B cell (primary cell): ENCODE results near the gene SLC6A12. TPM values are rescaled to one million over a fixed set of nuclear protein-coding genes. Genes with fewer than 3 reads are reported as not detected.

Source experiments
- ATAC-seq: fragments of 200-7000 bp; cut with Tn5 transposase; one replicate; pipeline ENCODE4 v1.10.0; 2021; ENCODE audit warnings: low read depth, mild to moderate bottlenecking, moderate number of reproducible peaks, moderate library complexity
- CTCF ChIA-PET: fragments of 350-600 bp; sonication (Branson Sonifier 250); formaldehyde crosslinking; loops from one replicate; lab custom pipeline; 2021; ENCODE audit warnings: antibody characterized with exemption, inconsistent platforms; lab: Charles Lee
- POLR2A ChIA-PET: fragments of 350-600 bp; sonication (Branson Sonifier 250); formaldehyde crosslinking; loops from one replicate; lab custom pipeline; 2021; ENCODE audit warnings: antibody characterized with exemption; lab: Charles Lee
- DNase-seq: peaks from one replicate; pipeline ENCODE4 v3.0.0; 2013
- H2AFZ ChIP-seq: 2 replicates; pipeline ENCODE4 v1.6.1; 2012; ENCODE audit warnings: mild to moderate bottlenecking, low read depth, low read length; ENCODE audit not compliant: insufficient read depth, poor library complexity, severe bottlenecking
- H3K27ac ChIP-seq, 2 donors: 1 replicate in 1 of 2; 2 replicates in 1 of 2; pipeline ENCODE4 v1.5.1; 2012 to 2013; ENCODE audit warnings: low read length in 2 of 2, mild to moderate bottlenecking in 2 of 2, moderate library complexity in 1 of 2
- H3K27me3 ChIP-seq, 4 experiments: fragments of 200-600 bp in 1 of 4; sonication (generic) in 1 of 4; replicated peaks in 1 of 4; 1 replicate in 2 of 4; 2 replicates in 2 of 4; pipeline versions ENCODE4 v1.6.1 to v1.7.0; 2013 to 2016; ENCODE audit warnings: low read length in 3 of 4, mild to moderate bottlenecking in 2 of 4, mixed read lengths in 1 of 4, moderate library complexity in 1 of 4; ENCODE audit not compliant: insufficient read depth in 4 of 4, control insufficient read depth in 3 of 4; ENCODE audit errors: control extremely low read depth in 1 of 4
- H3K36me3 ChIP-seq, 2 experiments: replicated peaks in 1 of 2; 1 replicate in 1 of 2; 2 replicates in 1 of 2; pipeline versions ENCODE4 v1.6.1 to v1.7.1; 2013; ENCODE audit warnings: low read length in 1 of 2; ENCODE audit not compliant: insufficient read depth in 2 of 2, control insufficient read depth in 1 of 2; ENCODE audit errors: control extremely low read depth in 1 of 2, extremely low read depth in 1 of 2
- H3K4me1 ChIP-seq, 2 donors: fragments of 200-600 bp in 1 of 2; sonication (generic) in 1 of 2; 1 replicate in 1 of 2; 2 replicates in 1 of 2; pipeline versions ENCODE4 v1.5.1 to v1.6.1; 2013 to 2017; ENCODE audit warnings: low read length in 2 of 2; ENCODE audit not compliant: control insufficient read depth in 2 of 2, insufficient read depth in 2 of 2
- H3K4me2 ChIP-seq: replicated peaks from 2 replicates; pipeline ENCODE3; 2012; ENCODE audit warnings: mild to moderate bottlenecking, low read depth, low read length; ENCODE audit not compliant: poor library complexity, severe bottlenecking
- H3K4me3 ChIP-seq, 5 experiments: fragments of 200-600 bp in 1 of 5; sonication (generic) in 1 of 5; 1 replicate in 3 of 5; 2 replicates in 2 of 5; pipeline versions ENCODE4 v1.5.1 to v1.7.0; 2011 to 2016; ENCODE audit warnings: low read length in 4 of 5, mild to moderate bottlenecking in 4 of 5, low read depth in 2 of 5, control low read depth in 1 of 5, moderate library complexity in 1 of 5; ENCODE audit not compliant: insufficient read depth in 1 of 5; ENCODE audit errors: control extremely low read depth in 1 of 5, extremely low read depth in 1 of 5
- H3K79me2 ChIP-seq: fragments of 200-600 bp; sonication (generic); one replicate; pipeline ENCODE4 v1.6.0; 2016; ENCODE audit warnings: low read length; ENCODE audit not compliant: control insufficient read depth, insufficient read depth
- H3K9ac ChIP-seq: fragments of 200-600 bp; sonication (generic); 2 replicates; pipeline ENCODE4 v1.6.1; 2017; ENCODE audit warnings: mild to moderate bottlenecking, low read length, moderate library complexity
- H3K9me3 ChIP-seq, 3 donors: one replicate each; pipeline versions ENCODE4 v1.6.1 to v1.7.1; 2013; ENCODE audit warnings: low read length in 2 of 3; ENCODE audit not compliant: control insufficient read depth in 2 of 3, insufficient read depth in 1 of 3; ENCODE audit errors: control extremely low read depth in 1 of 3
- H4K20me1 ChIP-seq: 2 replicates; pipeline ENCODE4 v1.6.0; 2012; ENCODE audit warnings: mild to moderate bottlenecking, low read length; ENCODE audit not compliant: insufficient read depth, control insufficient read depth, poor library complexity, severe bottlenecking
- H3K27ac Mint-ChIP-seq: one replicate; pipeline ENCODE4 v1.8.0; 2021; ENCODE audit warnings: mixed read lengths
- H3K27me3 Mint-ChIP-seq: one replicate; pipeline ENCODE4 v1.8.0; 2021; ENCODE audit warnings: mixed read lengths
- H3K4me1 Mint-ChIP-seq: one replicate; pipeline ENCODE4 v1.8.0; 2021; ENCODE audit warnings: mixed read lengths
- H3K4me3 Mint-ChIP-seq: one replicate; pipeline ENCODE4 v1.8.0; 2021; ENCODE audit warnings: mixed read lengths
- H3K9me3 Mint-ChIP-seq: one replicate; pipeline ENCODE4 v1.8.0; 2022; ENCODE audit warnings: mixed read lengths; ENCODE audit not compliant: insufficient read depth
- CTCF ChIP-seq: fragments of 200-600 bp; IDR thresholded peaks from one replicate; pipeline ENCODE4 v1.8.0; 2022; ENCODE audit warnings: antibody characterized with exemption, mild to moderate bottlenecking
- EZH2 ChIP-seq: IDR thresholded peaks from 2 replicates; pipeline ENCODE4 v1.6.1; 2012; ENCODE audit warnings: borderline replicate concordance, low read depth, mild to moderate bottlenecking, moderate library complexity, low read length; ENCODE audit not compliant: insufficient read depth, poor library complexity, severe bottlenecking
- WGBS: methylation state at CpG from one replicate; pipeline ENCODE4 v1.1.5; 2013; ENCODE audit warnings: missing lambda C conversion rate; ENCODE audit not compliant: insufficient coverage; 5-methylcytosine and 5-hydroxymethylcytosine counted together
- intact Hi-C: fragments of 100-400 bp; cut with micrococcal nuclease; formaldehyde crosslinking; loops from one replicate; pipeline ENCODE4 v1.10.0; 2022
- polyA plus RNA-seq: library from polyadenylated mRNA; depleted of rRNA; stranded (reverse); fragments of >200 nt; gene quantifications from 2 replicates; pipeline ENCODE4 v1.2.3, GENCODE V29; 2012
- total RNA-seq, 2 donors: library from RNA; stranded (reverse); fragments of 120-200 nt in 1 of 2; gene quantifications; 1 replicate in 1 of 2; 2 replicates in 1 of 2; pipeline versions ENCODE4 v1.2.3 to v1.2.4, GENCODE V29; 2013 to 2022

SLC6A12 gene
- total and polyA plus RNA-seq, 2 donors (not counting 1 experiment from before 2014, with no cell fraction given), result 0.06 TPM; not detected in 1

- no peak overlapping the region for H3K4me3 Mint-ChIP-seq
- intact Hi-C loops, result no loop called here
- DNase-seq (no peak), ATAC-seq (no peak)
- ChIA-PET CTCF (no interaction called here), POLR2A (no interaction called here)
- WGBS, result 84% methylated on average over 9 of the region's 10 CpGs
- no peaks in the 10 kb centered on the region for H3K4me1 Mint-ChIP-seq
- no peaks in the 10 kb centered on the region for H3K79me2 ChIP-seq
- no peak overlapping the region for H3K4me2 ChIP-seq
- TF ChIP-seq CTCF, result no peak
- TF ChIP-seq EZH2, result no peak
- peaks cover 44% of the 10 kb centered on the region for H3K27me3 Mint-ChIP-seq
- peaks cover 0 to 9% (median 0%) of the 10 kb centered on the region in 4 experiments for H3K27me3 ChIP-seq
- H3K9me3 Mint-ChIP-seq, result no peaks in the 10 kb centered on the region
- no peak overlapping the region for H3K27ac ChIP-seq
- H4K20me1 ChIP-seq, result no peaks in the 10 kb centered on the region
- H3K27ac Mint-ChIP-seq, result no peak overlapping the region
- H3K4me3 ChIP-seq, result no peak overlapping the region
- no peak overlapping the region for H2AFZ ChIP-seq
- H3K9me3 ChIP-seq, result no peaks in the 10 kb centered on the region
- no peak overlapping the region for H3K9ac ChIP-seq
- H3K36me3 ChIP-seq, result no peaks in the 10 kb centered on the region
- no peaks in the 10 kb centered on the region for H3K4me1 ChIP-seq
Observed at GRCh38 chr12:254039-254438, 40.1 kb upstream of the SLC6A12 start.

DNA sequence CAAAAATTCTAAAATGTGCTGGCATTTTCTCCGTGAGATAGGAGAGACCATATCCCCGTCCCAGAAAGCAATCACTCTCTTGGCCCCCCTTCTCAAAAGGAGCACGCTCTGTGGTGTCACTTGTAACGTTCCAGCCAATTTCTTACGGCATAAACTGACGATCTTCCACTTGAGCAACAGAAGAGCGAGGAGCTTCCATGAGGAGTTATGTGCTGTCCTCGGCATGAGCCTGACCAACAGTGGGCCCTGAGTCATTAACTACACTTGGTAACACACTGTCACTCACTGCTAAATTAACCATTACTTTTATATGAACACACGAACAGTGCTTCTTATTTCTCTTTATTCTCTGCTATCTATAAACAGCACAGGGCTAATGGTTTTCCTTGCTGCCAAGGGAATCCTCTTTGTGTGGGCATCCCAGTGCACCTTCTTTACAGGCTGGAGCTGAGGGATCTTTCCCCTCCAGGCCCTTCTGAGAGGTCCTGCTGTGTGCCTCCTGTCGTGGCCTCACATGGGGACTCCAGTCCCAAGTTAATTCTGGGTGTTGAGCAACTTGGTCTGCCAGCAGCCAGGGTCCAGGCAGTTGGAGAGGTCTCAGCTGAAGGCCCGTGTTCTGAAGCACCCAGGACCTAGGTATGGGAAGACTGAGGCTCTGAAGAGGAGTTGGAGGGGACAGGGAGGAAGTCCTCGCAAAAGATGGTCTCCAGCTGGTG, 39.3 kb upstream of the SLC6A12 start:
- Histone ChIP-seq H3K9me3 (peaks cover 0 to under 1% (median 0%) of the 10 kb centered on the region in 3 donors), H3K27ac (no peak overlapping the region), H3K36me3 (no peaks in the 10 kb centered on the region), H2AFZ (no peak overlapping the region), H3K9ac (no peak overlapping the region), H3K4me3 (no peak overlapping the region), H3K79me2 (no peaks in the 10 kb centered on the region), H4K20me1 (no peaks in the 10 kb centered on the region), H3K4me1 (no peaks in the 10 kb centered on the region), H3K27me3 (peaks cover 0 to 9% (median 0%) of the 10 kb centered on the region in 4 experiments), H3K4me2 (no peak overlapping the region)
- intact Hi-C loops, result no loop called here
- TF ChIP-seq CTCF (no peak), EZH2 (no peak)
- H3K27me3 Mint-ChIP-seq, result peaks cover 44% of the 10 kb centered on the region
- H3K9me3 Mint-ChIP-seq, result no peaks in the 10 kb centered on the region
- no peaks in the 10 kb centered on the region for H3K4me1 Mint-ChIP-seq
- no peak overlapping the region for H3K27ac Mint-ChIP-seq
- WGBS, result 84% methylated on average over 12 of the region's 12 CpGs
- DNase-seq (no peak), ATAC-seq (no peak)
- ChIA-PET CTCF (no interaction called here), POLR2A (no interaction called here)
- H3K4me3 Mint-ChIP-seq, result no peak overlapping the region
